Right hindlimb (tissue), 1 donor: ENCODE results near the gene ADCY1.
"Not testable (repeated sequence)": the region's sequence is repeated elsewhere in the genome, so short reads cannot be mapped to it uniquely, and the experiment has no call there.

Experiments used
- DNase-seq: peaks from one replicate; pipeline ENCODE4 v3.0.0-alpha.2; 2018

Gene ADCY1

DNA sequence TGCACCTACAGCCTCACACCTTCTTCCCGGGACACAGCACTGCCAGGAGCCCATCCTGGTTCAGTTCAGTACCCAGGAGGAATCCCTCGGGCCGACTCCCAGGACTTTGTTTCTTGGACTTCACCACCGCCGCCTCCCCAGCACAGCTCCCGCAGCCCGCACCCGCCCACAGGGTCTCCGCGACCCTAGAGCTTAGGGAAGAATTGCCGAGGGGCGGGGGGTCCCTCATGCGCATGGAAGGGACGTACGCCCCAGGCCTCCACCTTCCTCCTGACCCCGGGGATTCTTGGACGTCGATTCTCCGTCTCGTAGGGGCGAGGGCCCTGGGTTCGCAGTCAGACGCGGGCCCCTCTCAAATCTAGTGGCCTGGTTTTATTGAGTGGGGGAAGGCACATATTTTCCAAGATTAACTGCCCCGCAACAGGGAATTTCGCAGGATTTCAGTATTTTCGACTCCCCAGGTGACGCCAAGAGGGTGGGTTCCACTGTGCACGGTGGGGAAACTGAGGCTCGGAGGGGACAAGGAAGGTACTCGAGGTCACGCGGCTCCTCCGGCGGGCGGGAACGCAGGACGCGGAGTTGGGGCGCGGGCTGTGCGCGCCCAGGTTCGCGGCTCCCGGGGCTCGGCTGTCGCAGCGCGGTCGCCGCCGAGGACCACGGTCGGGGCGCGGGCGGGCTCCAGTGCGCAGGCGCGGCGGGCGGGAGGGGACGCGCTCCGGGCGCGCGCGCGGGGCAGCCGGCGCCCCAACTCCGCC is at the start of gene ADCY1:
Gene ADCY1 (plus strand): TSS at position 708 of the 755 bp plus-strand sequence. CDS start 176 bp downstream, outside the sequence.
- no peak for DNase-seq

DNA sequence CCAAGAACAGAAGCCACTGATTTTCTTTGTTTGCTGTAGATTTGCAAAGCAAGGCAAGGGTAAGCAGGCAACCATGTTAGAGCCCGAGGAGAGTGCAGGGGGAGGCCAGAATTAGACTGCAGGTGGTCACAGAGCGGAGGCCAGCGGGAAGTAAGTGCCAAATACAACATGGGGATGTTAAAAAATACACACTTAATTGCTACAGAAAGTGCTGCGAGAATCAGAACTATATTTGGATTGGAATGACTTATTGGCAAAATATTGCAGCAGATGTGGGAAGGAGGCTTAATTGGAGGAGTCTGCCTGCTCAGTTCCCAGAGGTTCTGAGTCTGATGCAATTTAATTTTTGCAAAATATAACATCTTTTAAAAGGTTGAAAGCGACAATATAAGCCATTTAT is 49.7 kb upstream of the ADCY1 start:
- DNase-seq, result peak; percentile 80

DNA sequence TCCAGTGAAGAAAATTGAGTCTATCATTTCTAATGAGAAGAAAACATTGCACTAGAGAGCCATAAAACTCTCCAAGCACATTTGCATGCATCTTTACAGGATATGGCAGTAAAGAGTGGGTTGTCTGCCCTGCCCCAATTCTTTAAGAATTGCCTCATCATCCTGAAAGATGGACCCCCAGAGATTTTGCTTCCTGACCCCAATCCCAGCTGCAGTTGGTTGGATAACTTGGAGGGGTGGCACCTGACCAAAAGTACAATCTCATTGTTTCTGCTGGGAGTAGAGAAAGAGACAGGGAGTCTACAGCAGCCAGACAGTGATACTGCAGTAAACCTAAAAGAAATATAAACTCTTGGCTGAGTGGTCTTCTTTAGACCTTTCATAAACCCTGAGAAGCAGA is 49.1 kb upstream of the ADCY1 start:
- DNase-seq, result peak; percentile 88

DNA sequence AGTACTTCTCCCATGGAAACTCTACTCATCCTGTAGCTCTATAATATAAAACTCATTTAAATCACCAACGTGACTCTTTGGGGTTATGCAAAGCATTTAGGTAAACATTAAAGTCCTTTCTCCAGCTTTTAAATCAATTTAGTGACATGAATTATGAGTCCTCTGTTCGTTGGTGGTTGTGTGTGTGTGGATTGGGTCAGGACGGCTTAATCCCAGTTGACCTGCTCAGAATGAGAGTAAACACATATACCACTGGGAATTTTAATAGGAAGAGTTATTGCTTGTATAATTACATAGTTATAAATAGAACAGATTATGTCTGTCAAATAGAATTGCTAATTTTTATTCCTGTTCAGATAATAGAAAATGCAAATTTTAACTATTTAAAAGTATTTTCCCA is 30.7 kb upstream of the ADCY1 start:
- no peak for DNase-seq

DNA sequence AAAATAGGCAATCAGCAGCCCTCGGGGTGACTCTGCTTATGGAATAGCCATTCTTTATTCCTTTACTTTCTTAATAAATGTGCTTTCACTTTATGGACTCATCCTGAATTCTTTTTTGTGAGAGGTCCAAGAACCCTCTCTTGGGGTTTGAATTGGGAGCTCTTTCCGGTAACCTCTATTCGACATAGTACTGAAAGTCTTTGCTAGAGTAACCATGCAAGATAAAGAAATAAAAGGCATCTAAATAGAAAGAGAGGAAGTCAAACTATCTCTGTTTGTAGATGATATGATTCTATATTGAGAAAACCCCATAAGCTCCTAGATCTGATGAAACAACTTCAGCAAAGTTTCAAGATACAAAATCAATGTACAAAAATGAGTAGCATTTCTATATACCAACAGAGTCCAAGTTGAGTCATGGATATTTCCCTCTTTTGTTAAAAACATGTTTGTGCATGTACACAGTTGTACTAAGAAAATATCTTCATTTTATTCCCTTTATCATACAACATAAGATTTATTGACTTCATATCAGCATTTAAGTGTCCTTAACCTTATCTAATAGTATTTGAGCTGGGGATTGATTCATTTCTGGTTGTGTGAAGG is 29.0 kb upstream of the ADCY1 start:
- DNase-seq, result not testable (repeated sequence)

DNA sequence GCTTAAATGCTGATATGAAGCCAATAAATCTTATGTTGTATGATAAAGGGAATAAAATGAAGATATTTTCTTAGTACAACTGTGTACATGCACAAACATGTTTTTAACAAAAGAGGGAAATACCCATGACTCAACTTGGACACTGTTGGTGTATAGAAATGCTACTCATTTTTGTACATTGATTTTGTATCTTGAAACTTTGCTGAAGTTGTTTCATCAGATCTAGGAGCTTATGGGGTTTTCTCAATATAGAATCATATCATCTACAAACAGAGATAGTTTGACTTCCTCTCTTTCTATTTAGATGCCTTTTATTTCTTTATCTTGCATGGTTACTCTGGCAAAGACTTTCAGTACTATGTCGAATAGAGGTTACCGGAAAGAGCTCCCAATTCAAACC is 25.3 kb upstream of the ADCY1 start:
- DNase-seq, result not testable (repeated sequence)

DNA sequence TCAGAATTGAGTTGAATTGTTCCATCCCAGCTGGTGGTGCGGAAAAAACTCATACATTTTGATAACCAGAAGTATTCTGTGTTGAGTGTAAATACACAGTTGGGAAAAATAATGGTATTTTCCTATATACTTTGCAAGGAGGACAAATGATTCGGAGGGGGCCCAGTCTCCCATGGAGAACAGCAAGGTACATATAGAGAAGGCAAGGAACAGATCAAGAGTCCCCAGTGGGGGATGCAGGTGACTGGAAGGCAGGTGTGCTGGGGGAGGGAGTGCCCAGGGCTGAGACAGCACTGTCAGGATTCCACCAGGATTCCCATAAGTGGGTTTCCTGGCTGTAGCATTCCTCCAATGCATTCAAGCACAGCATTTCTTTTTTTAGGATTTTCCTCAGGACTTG is 10.8 kb upstream of the ADCY1 start:
- DNase-seq, result no peak

DNA sequence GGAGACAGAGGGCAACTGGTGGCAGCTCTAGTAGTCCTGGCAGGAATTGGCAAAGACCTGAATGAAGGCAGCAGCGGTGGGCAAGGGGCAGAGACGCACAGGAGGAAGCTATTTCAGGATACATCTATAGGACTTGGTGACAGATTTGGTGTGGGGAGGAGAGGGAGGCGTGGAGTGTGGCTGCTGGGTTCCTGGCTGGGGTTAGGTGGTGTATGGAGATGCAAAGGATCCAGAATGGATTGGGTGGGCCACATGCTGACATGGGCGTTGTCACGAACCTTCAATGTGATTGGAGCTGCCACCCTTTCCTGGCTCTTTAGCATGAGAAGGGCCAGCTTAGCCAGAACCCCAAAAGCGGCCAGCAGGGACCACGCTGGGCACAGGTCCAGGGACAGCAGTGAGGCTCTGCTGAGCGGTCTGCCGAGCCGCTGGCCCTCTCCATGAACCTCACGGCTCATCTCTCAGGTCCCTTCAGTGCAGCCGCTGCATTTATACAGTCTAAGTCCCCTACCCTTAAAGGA is 10.2 kb upstream of the ADCY1 start:
- peak; percentile 61 for DNase-seq

DNA sequence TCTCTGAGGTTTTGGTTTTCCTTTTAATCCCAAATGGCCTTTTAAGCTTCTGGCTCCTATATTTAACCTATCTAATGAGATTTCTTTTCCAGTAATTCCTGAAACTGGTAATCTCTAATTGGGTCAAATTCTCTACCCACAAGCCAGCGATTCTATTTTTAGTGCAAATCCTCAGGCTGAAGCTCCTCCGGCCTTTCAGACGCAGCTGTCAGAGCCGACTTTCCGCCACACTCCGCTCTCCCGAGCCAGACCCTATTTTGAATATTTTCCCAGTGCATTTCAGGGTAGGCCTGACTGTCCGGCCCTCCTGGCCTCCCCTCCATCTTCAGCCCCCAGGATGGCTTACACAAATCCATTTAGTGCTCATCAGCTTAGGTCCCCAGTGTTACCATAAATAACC is 9.7 kb upstream of the ADCY1 start:
- peak; percentile 70 for DNase-seq

DNA sequence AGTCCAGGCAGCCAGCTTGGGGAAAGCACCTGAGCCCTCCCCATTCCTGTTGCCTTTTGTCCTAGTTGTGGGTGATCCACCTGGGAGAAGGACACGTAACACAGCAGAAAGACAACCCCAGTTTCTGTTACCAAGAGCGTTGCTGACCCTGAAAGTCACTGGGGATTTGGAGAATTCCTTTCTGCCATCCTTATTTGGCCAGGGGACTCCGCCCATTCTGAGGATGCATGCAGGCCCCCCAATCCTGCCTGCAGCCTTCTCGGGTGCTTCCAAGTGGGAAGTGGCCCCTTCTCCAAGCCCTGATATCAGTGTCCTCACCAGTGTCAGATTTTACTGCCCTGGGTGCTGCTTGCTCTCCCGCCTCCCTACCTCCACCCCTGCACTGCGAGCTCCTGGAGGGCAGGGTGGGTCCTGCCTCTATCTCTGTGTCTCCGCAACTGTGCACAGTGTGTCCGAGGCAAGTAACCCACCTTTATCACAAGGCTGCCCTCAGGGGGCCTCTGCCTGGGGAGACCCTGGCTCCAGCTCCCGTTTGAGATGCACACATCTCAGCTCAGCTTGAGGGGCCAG is 9.2 kb upstream of the ADCY1 start:
- no peak for DNase-seq

DNA sequence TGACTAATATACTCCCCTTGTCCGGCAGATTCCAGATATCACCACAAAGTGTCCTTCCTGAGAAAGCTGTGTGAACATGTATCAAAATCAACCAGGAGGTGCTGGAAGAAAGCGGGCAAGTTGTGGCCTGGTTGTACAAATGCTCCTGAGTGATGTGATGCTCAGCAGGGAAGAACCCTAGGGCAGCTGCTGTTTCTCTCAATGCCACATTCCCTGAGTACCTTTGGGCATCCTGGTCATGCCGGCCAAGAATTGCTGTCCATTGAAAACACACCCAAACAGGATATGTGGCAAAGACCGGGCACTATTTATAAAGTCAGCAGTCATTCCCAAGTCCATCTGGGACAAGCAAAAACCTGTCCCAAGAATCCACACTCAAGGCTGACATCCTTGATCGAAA is 7.8 kb upstream of the ADCY1 start:
- DNase-seq, result no peak

DNA sequence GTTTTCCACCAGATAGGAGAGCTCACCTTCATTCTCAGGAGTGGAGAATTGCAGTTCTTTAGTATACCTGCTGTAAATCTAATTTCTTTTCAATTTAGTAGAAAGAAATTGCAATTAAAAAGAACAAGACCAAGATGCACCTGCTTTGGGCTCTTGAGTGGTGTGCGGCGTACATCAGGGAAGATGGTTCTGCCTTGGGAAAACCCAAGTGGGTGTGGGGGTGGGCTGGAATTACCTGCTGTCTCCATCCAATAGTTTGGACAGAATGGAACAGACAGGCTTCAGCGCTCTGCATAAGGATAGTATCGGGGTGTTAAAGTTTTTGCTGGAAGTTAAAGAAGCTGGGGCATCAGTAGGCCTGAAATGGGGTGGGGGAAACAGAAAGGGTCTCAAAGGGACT is 7.2 kb upstream of the ADCY1 start:
- no peak for DNase-seq

DNA sequence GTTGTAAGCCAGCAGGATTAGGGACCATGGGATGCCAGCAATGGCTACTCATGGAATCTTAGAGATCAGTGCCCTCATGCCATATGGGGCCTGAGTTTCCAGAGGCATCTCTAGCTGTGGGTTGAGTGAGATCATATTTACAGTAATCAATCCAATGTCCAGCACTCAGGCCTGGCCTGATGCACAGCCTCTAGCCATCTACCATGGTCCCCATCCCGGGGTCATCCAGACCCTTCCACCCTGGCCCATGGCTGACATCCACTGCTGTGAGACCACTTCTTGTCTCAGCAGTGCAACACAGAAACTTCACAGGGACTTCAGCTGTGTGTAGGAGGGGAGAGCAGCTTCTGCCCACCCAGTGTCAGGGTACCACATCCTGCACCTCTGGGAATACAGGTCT is 6.5 kb upstream of the ADCY1 start:
- DNase-seq, result no peak

DNA sequence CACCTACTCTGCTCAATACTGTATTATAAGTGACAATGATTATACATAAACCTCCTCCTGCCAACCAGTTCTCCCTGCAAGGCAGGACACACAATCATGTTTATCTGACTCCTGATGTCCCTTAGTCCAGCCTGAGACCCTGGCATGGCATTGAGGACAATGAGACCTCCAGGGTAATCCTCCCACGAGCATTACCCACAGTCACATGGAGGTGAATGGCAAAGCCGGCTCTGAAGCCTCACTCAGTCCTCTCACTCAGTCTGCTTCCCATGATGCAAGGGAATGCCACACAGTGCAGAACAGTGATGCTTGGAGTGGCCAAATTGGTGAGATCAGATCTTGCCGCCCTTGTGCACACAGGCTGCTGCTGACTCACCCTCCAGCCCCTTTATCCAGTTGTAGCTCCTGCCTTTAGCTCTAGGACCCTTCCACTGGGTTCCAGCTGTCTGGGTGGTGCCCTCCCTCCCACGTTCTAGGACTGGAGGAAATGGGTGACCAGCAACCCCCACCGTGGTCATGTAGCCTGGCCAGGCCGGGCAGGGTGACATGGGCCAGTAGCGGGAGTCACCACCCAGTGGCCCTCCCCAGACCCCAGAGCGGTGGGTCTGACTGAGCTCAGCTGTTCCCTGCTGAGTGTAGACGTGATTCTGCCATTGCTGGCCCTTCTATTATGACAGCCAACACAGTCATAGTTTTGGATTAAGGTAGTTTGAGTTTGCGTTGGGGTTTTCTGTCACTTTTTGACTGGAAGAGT is 5.5 kb upstream of the ADCY1 start:
- no peak for DNase-seq

DNA sequence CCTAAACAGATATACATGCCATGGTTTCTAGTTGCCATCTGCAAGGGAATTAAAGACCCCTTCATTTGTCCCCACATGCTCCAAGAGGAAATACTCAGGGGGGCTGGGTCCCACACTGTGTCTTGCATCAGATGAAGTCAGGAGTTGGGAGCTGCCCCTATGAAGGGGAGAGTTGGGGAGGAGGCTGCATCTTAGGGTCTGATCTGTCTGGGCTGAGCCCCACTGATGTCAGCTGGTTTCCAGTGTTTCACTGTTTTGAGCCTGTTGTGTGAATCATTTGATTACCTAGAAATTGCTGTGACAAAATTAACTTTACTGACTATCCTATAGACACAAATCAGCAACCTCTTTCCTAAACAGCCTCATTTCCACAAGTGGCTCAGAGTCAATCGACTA is 4.9 kb upstream of the ADCY1 start:
- no peak for DNase-seq

DNA sequence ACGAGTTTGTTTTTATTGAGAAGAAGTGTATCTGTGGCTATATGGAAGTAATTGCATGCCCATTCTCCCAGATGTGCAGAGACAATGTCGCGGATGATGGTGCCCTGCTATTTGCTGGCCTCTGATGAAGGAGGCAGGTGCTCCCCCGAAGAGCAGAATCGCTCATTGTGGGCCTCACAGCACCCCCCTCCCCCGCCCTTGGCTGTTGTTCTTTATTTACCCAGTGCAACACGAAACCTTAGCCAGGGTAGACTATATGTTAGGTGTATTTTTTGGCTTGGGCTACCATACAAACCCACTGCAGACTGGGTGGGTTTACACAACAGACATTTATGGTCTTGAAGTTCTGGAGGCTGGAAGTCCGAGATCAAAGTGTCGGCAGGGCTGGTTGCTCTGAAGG is 3.4 kb upstream of the ADCY1 start:
- DNase-seq, result no peak

DNA sequence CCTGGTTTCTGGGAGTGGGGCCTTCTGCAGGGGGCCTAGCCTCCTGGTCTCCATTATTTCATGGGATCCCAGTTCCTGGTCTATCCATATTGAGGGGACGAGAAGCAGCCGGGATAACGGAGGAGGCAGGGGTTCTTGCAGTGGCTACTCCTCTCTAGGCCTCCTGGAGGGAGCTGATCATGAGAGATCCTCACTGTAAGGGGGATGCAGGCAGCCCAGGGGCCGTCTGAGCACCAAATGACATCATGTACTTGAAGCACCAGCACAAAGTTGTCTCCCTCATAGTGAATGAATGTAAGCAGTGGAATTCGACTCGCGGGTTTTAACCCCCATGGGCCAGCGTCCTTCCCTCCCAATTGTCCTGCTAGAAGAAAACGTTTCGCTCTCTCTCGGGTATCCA is 964 bp upstream of the ADCY1 start:
- DNase-seq, result no peak

DNA sequence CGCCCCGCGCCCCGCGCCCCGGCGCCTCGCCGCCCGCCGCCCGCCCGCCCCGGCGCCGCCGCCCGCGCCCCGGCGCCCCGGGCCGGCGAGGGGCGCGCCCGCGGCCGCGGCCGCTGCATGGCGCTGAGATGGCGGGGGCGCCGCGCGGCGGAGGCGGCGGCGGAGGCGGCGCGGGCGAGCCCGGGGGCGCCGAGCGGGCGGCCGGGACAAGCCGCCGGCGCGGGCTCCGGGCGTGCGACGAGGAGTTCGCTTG is 174 bp downstream of the ADCY1 start:
- no peak for DNase-seq

DNA sequence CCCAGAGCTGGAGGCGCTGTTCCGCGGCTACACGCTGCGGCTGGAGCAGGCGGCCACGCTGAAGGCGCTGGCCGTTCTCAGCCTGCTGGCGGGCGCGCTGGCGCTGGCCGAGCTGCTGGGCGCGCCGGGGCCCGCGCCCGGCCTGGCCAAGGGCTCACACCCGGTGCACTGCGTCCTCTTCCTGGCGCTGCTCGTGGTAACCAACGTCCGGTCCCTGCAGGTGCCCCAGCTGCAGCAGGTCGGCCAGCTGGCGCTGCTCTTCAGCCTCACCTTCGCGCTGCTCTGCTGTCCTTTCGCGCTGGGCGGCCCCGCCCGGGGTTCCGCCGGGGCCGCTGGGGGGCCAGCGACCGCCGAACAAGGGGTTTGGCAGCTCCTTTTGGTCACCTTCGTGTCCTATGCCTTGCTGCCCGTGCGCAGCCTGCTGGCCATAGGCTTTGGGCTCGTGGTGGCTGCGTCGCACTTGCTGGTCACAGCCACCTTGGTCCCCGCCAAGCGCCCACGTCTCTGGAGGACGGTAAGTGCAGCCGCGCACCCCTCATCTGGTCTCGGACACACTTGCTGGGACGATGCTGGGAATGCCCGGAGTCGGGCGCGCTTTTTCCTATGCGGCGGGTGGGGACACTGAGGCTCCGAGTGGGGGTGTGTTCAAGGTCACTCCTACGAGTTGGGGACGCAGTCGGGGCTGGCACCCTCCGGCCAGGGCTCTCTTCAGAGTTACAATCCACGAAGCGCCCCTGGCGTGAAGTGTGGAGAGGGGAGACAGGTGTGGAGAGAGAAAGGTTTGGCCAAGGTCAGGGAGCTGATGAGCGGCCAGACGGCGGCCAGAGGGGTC is 717 bp downstream of the ADCY1 start:
- DNase-seq, result peak; percentile 70

DNA sequence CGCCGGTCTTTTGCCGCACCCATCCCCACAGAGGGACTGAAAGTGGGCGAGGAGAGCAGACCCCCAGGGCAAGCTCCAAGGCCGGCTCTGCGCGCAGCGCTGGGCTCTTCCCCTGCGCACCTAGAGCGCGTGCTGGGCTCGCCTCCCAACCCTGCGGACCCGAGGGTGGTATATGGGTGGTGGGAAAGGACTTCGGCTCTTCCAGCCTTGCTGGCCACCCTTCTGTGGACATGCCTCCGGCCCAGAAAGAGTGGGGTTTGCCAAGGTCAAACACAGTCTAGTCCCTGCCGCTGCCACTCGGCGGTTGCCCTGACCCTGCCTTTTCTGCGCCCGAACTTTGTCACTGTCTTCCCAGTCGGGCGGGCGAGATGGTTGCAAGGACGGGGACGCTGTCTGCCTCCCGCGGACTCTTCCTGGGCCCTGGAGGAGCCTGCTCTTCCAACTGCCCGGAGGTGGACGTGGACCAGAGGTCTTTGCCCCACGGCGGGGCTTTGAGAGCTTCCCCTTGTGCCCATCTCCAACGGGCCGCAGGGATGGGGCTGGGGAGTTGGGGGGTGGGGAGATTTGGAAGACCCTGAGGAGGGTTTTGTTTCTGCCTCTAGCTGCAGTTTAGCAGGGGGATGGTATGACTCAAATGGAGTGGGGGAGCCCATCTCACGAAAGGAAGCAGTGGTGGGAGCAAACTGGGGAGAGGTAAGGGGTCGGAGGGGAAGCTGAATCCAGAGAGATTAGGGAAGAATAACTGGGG is 1.5 kb downstream of the ADCY1 start:
- DNase-seq, result no peak

DNA sequence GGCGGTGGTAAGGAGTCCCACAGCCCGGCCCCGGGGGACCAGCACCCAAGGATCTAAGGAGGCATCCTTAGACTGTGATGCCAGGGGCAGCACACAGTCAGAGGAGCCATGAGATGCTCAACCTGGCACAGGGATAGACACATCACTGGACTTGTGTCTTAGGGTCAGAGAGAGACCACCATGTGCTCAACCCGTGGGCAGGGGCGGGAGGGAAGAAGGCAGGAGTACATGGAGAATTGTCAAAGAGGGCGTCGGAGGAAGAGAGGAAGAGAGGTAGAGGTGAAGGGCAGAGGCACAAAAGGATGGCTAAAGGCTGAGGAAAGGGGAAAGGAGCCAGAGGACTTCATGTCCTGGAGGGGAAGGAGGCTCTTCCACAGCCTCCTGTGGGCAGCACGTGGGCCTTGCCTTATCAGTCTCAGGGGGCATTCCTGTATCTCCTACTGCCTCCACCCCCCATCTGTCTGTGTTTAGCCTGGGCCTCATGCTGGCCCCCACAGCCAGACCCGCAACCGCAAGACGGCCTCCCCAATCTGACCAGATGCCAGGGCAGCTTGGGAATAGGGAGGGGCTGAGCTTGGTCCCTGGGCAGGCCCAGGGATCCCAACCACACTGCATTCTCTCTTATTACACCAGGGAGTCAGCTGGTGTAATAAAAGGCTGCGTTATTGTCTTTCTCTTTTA is 2.2 kb downstream of the ADCY1 start:
- DNase-seq, result peak; percentile 20

DNA sequence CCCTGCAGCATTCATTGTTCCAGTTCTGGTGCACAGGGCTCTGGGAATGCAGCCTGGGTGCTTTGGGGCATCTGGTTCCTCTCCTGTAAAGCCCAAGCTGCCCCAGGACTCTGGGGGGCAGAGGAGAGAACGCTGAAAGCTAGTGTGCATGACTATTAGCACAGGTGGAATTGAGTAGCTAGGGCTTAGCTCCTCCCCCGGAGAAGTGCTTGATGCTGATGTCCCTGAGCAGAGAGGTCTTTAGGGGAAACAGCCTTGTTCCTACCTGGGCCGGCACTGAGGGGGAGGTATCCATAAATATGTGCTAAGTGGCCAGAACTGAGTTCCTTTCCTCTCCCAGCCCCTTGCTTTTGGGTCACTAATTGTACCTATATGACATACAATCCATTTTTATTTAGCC is 3.9 kb downstream of the ADCY1 start:
- no peak for DNase-seq
